Measurements from ENCODE around the gene RBM12. TPM values are rescaled to one million over a fixed set of nuclear protein-coding genes. Genes with fewer than 3 reads are reported as not detected.

The RBM12 gene
- polyA plus RNA-seq, 1 experiment = 54.4 TPM

GRCh38 chr20:35660122-35660937, 4.4 kb downstream of the RBM12 start:
- Histone ChIP-seq H3K27me3 (ENCODE audit: control insufficient read depth, insufficient read depth, low read length) (no peaks in the 10 kb centered on the region), H3K36me3 (ENCODE audit: control insufficient read depth, insufficient read depth, low read length) (no peaks in the 10 kb centered on the region), H3K4me3 (ENCODE audit: low read depth, low read length) (no peak overlapping the region)
- CTCF ChIA-PET = interaction anchor here (0.6 to 1.9 kb wide), 2 partner anchors 41 to 139 kb away, joined by 3 to 8 read pairs; no protein-coding TSS in a partner anchor
- POLR2A ChIA-PET = interaction anchor here (0.7 kb wide), 1 partner anchor 18 kb away, joined by 3 read pairs; no protein-coding TSS in a partner anchor
- no peak for DNase-seq (ENCODE audit: low read depth)
- no peak for TF ChIP-seq CTCF (IDR thresholded peaks at IDR 0.05; ENCODE audit: insufficient read depth, low read depth, low read length)

GRCh38 chr20:35657271-35657670, 7.4 kb downstream of the RBM12 start:
- no peaks in the 10 kb centered on the region for H3K27me3 ChIP-seq (ENCODE audit: control insufficient read depth, insufficient read depth, low read length)
- no peak overlapping the region for H3K4me3 ChIP-seq (ENCODE audit: low read depth, low read length)
- CTCF ChIA-PET = interaction anchor here (1.4 kb wide), 1 partner anchor 9 kb away, joined by 3 read pairs; no protein-coding TSS in a partner anchor
- POLR2A ChIA-PET = no interaction called here
- peaks cover 5% of the 10 kb centered on the region for H3K36me3 ChIP-seq (ENCODE audit: control insufficient read depth, insufficient read depth, low read length)
- no peak for DNase-seq (ENCODE audit: low read depth)
- TF ChIP-seq CTCF (IDR thresholded peaks at IDR 0.05; ENCODE audit: insufficient read depth, low read depth, low read length) = no peak

GRCh38 chr20:35654415-35654814, 10.3 kb downstream of the RBM12 start:
- peaks cover 5% of the 10 kb centered on the region for H3K36me3 ChIP-seq (ENCODE audit: control insufficient read depth, insufficient read depth, low read length)
- no peaks in the 10 kb centered on the region for H3K27me3 ChIP-seq (ENCODE audit: control insufficient read depth, insufficient read depth, low read length)
- ChIA-PET CTCF (interaction anchor here (0.7 to 2.7 kb wide), 2 partner anchors 11 to 63 kb away, joined by 3 to 7 read pairs; no protein-coding TSS in a partner anchor), POLR2A (no interaction called here)
- no peak overlapping the region for H3K4me3 ChIP-seq (ENCODE audit: low read depth, low read length)
- no peak for DNase-seq (ENCODE audit: low read depth)
- no peak for TF ChIP-seq CTCF (IDR thresholded peaks at IDR 0.05; ENCODE audit: insufficient read depth, low read depth, low read length)

GRCh38 chr20:35653893-35654292, 10.8 kb downstream of the RBM12 start:
- Histone ChIP-seq H3K4me3 (ENCODE audit: low read depth, low read length) (no peak overlapping the region), H3K27me3 (ENCODE audit: control insufficient read depth, insufficient read depth, low read length) (no peaks in the 10 kb centered on the region), H3K36me3 (ENCODE audit: control insufficient read depth, insufficient read depth, low read length) (peaks cover 5% of the 10 kb centered on the region)
- no peak for TF ChIP-seq CTCF (IDR thresholded peaks at IDR 0.05; ENCODE audit: insufficient read depth, low read depth, low read length)
- ChIA-PET CTCF (interaction anchor here (0.7 kb wide), 1 partner anchor 64 kb away, joined by 3 read pairs; no protein-coding TSS in a partner anchor), POLR2A (no interaction called here)
- DNase-seq (ENCODE audit: low read depth) = no peak

GRCh38 chr20:35653430-35653734, 11.3 kb downstream of the RBM12 start:
- no peak for DNase-seq (ENCODE audit: low read depth)
- ChIA-PET CTCF (no interaction called here), POLR2A (no interaction called here)
- Histone ChIP-seq H3K4me3 (ENCODE audit: low read depth, low read length) (no peak overlapping the region), H3K27me3 (ENCODE audit: control insufficient read depth, insufficient read depth, low read length) (no peaks in the 10 kb centered on the region), H3K36me3 (ENCODE audit: control insufficient read depth, insufficient read depth, low read length) (peaks cover 5% of the 10 kb centered on the region)
- TF ChIP-seq CTCF (IDR thresholded peaks at IDR 0.05; ENCODE audit: insufficient read depth, low read depth, low read length) = no peak

Data from BJ (cell line).